ENCODE results near the gene EIF4EBP2. TPM values are rescaled to one million over a fixed set of nuclear protein-coding genes. Genes with fewer than 3 reads are reported as not detected.

Gene EIF4EBP2
- total RNA-seq, 1 experiment from 2014 or later = 14.3 TPM

DNA sequence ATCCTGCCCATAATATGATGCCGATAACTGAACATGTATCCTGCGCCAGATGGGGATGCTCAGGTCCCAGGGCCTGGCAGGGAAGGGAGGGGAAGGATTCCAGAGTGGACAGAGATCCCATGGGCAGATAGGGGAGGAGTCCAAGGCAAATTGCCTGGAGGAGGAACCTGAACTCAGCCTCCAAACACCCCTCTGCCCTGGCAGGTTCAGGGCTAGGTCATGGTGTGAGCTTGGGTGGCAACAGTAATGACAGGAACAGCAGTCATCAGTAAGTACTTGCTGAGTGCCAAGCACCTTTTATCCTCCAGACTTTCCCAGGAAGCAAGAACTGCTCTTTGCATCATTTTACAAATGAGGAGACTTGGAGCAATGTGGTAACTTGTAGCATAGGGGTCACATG is 70.8 kb downstream of the EIF4EBP2 start:
- no peak for DNase-seq (ENCODE audit: low read depth, low spot score)
- in situ Hi-C loops (cut with HindIII; ENCODE audit: low pct_unique_long_range_greater_than_20kb, low sequenced_read_pairs) = no loop called here

DNA sequence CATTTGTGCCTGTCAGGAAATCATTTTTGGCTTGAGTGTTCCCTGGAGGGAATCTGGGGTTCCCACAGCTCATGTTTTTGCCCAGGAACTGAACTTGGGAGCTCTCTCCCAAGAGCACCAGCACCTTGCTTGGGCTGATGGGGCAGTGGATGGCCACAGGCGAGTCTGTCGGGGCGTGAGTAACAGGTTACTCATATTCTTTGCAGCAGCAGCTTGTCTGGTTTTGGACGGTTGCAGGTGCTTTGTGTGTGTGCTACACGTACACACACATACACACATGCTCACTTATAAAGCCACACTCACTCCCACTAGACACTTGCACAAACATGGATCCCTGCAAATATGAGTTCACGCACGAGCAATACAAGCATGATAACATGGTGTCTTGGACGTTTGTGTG is 71.7 kb downstream of the EIF4EBP2 start:
- in situ Hi-C loops (cut with HindIII; ENCODE audit: low pct_unique_long_range_greater_than_20kb, low sequenced_read_pairs) = no loop called here
- DNase-seq (ENCODE audit: low read depth, low spot score) = no peak

DNA sequence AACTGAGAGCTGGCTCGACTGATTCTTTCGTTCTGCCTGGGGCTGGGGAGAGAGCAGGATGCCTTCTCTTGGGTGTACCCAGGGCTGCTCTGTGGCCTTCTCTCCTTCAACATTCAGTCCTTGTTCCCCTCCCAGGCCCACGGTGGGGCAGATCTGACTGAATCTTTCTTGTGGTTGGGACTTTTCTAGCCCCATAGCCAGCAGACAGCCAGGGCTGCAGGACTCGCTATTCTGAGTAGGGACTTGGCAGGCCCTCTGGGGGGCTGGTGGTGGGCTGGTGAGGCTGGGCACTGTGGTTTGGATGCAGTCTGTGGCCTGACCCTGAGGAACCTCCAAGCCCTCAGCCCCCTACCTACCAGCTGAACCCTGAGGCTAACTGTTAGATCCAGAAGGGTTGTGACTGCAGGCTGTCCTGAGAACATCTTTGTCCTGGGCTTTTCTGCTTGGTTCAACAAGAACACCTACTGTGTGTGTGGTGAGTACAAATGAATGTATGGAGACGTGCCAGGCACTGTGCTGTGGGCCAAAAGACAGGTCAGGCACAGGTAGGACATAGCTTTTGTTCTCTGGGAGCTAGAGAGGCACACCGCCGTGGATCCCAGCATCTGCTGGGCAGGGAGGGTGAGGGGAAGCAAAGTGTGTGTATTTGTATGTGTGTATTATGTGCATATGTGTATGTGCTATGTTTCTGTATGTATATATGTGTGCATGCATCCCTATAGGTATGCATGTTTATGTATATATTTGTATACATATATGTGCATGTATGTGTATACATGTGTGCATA is 72.5 kb downstream of the EIF4EBP2 start:
- DNase-seq (ENCODE audit: low read depth, low spot score) = no peak
- in situ Hi-C loops (cut with HindIII; ENCODE audit: low pct_unique_long_range_greater_than_20kb, low sequenced_read_pairs) = no loop called here

DNA sequence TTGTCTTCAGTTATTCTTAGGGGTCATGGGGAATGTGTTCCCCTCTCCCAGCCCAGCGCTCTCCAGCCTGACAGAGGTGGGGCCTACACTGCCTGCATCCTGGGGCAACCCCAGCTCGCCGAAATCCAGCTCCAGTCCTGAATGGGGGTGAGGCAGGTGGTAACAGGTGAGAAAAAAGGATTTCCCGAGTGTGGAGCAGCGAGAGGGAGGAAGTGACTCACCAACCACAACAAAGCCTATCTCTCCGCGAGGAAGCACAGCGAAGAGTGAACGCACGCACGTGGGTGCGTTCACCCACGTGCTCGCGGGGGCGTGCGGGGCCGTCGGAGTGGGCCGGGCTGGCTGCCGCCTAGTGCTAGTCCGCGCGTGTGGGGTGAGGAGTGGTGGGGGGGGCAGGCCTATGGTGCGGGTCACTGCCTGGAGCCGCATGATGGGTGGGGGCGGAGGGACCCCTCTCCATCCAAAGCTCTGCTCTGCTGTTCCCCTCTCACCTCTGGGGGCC is 73.8 kb downstream of the EIF4EBP2 start:
- in situ Hi-C loops (cut with HindIII; ENCODE audit: low pct_unique_long_range_greater_than_20kb, low sequenced_read_pairs) = no loop called here
- DNase-seq (ENCODE audit: low read depth, low spot score) = no peak

Other genes with a start within 250 kb of the EIF4EBP2 start
- 71.4 and 73.2 TPM in 2 replicates for gene SAR1A, start 233.6 kb upstream of the EIF4EBP2 start, total RNA-seq (2014; rRNA removed; shearing (Covaris generic))
- gene PPA1, start 170.7 kb upstream of the EIF4EBP2 start, total RNA-seq (2014; rRNA removed; shearing (Covaris generic)) = 157 and 183 TPM in 2 replicates
- not detected in 2 replicates for gene NPFFR1, start 120.1 kb upstream of the EIF4EBP2 start, total RNA-seq (2014; rRNA removed; shearing (Covaris generic))
- gene LRRC20, start 21.5 kb upstream of the EIF4EBP2 start, total RNA-seq (2014; rRNA removed; shearing (Covaris generic)) = 4.8 and 6.0 TPM in 2 replicates
- not detected in 2 replicates for gene NODAL, start 37.5 kb downstream of the EIF4EBP2 start, total RNA-seq (2014; rRNA removed; shearing (Covaris generic))
- gene PALD1, start 74.6 kb downstream of the EIF4EBP2 start, total RNA-seq (2014; rRNA removed; shearing (Covaris generic)) = 1.8 and 2.0 TPM in 2 replicates
- not detected in 2 replicates for gene PRF1, start 198.6 kb downstream of the EIF4EBP2 start, total RNA-seq (2014; rRNA removed; shearing (Covaris generic))

Data from SK-MEL-5 (cell line).